Mucosa of rectum (tissue), 2 donors: ENCODE measurements around the gene RPN1.
"Not testable (repeated sequence)": the region's sequence is repeated elsewhere in the genome, so short reads cannot be mapped to it uniquely, and the experiment has no call there.

Source experiments
- H3K27ac ChIP-seq, 2 donors: one replicate each; pipeline ENCODE4 v1.7.0; 2013; ENCODE audit warnings: inconsistent platforms in 2 of 2, low read depth in 2 of 2, low read length in 2 of 2
- H3K27me3 ChIP-seq, 2 donors: one replicate each; pipeline ENCODE4 v1.7.0; 2013; ENCODE audit warnings: low read length in 2 of 2; ENCODE audit not compliant: control insufficient read depth in 2 of 2, insufficient read depth in 2 of 2
- H3K36me3 ChIP-seq, 2 donors: one replicate each; pipeline ENCODE4 v1.7.0; 2013; ENCODE audit warnings: low read length in 2 of 2; ENCODE audit not compliant: control insufficient read depth in 2 of 2, insufficient read depth in 2 of 2
- H3K4me1 ChIP-seq, 2 donors: one replicate each; pipeline ENCODE4 v1.7.0; 2013; ENCODE audit warnings: low read length in 2 of 2, mild to moderate bottlenecking in 1 of 2; ENCODE audit not compliant: control insufficient read depth in 2 of 2, insufficient read depth in 2 of 2
- H3K4me3 ChIP-seq, 2 donors: one replicate each; pipeline ENCODE4 v1.7.0; 2013; ENCODE audit warnings: low read length in 2 of 2
- H3K9ac ChIP-seq, 2 donors: one replicate each; pipeline ENCODE4 v1.7.0; 2013; ENCODE audit warnings: low read length in 2 of 2, low read depth in 1 of 2, mild to moderate bottlenecking in 1 of 2
- H3K9me3 ChIP-seq, 2 donors: one replicate each; pipeline ENCODE4 v1.7.0; 2013; ENCODE audit warnings: low read length in 2 of 2; ENCODE audit not compliant: control insufficient read depth in 2 of 2
- donor health status: healthy.
- donor health status: Normal muscosa, but diverticular disease.

The RPN1 gene

DNA sequence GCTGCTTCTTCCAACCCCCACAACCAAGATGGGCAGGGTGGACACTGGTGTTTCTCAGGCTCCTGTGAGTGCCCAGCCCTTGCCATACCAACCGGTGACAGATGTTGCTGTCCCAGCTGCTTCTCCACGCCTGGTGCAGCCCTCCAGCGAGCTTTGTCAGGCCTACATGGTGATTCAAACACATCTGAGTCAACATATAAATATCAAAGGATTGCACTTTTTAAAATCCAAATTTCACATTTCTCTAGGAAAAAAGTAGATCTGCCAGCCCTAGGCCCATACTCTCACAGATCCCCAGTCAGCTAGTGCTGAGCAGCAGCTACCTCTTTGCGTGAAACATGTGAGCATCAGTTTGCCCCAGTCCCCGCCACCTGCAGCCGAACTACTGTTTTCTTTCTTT is 52.7 kb downstream of the RPN1 start:
- Histone ChIP-seq H3K9me3 (no peaks in the 10 kb centered on the region), H3K9ac (no peak overlapping the region), H3K27me3 (peaks cover 0 to 2% of the 10 kb centered on the region in 2 donors), H3K36me3 (no peaks in the 10 kb centered on the region), H3K27ac (no peak overlapping the region), H3K4me1 (no peaks in the 10 kb centered on the region), H3K4me3 (no peak overlapping the region)

DNA sequence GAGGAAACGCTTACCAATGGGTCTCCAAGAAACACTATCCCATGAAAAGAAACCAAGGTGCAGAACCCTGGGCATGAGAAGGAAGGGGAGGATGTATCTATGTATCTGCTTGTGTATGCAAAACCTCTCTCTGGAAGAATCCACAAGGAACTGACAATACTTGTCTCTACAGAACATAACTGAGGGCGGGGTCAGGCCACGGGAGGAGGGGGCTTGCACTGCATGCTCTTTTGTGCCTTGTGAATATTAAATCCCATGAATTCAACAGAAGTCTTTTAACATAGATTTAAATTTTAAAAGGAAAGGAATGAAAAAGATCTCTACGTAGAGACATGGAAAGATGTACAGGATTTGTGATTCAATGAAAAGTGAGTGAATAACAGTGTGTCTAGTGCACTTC is 57.8 kb downstream of the RPN1 start:
- H3K9ac ChIP-seq, result no peak overlapping the region
- no peak overlapping the region for H3K27ac ChIP-seq
- H3K4me1 ChIP-seq, result no peaks in the 10 kb centered on the region
- no peak overlapping the region for H3K4me3 ChIP-seq
- H3K9me3 ChIP-seq, result no peaks in the 10 kb centered on the region
- H3K27me3 ChIP-seq, result peaks cover 0 to 2% of the 10 kb centered on the region in 2 donors
- H3K36me3 ChIP-seq, result no peaks in the 10 kb centered on the region

DNA sequence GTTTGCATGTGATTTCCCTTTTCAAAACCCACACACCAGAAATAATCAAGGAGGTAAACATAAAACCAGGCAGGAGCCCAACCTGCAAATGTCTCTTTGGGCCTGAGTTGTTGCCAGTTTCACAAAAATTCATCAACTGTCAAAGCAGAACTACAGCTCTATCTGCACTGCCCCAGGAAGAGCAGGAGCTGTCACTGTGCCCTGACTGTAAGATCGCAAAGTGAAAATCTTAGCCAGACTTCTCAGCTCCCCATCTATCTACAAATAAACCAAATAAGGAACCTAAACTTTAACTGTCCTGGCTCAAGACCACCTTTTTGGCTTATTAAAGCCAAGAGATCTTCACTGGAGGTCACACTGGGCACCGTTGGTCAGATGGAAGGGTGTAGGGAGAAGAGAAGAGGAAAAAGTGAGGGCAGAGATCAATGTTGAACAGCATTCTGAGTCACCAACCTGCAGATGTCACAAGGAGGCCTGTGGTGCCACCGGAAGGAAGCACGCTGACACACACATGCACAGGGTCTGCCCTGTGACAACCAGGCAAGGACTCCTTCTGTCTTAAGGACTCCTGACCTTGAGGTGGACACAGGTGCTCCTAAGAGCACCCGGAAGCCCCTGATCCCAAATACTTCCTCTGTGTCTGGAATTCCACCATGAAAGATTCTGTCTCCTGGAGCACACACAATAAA is 58.7 kb downstream of the RPN1 start:
- Histone ChIP-seq H3K4me3 (no peak overlapping the region), H3K9me3 (no peaks in the 10 kb centered on the region), H3K4me1 (no peaks in the 10 kb centered on the region), H3K27me3 (peaks cover 0 to 2% of the 10 kb centered on the region in 2 donors), H3K27ac (no peak overlapping the region), H3K9ac (no peak overlapping the region), H3K36me3 (no peaks in the 10 kb centered on the region)

DNA sequence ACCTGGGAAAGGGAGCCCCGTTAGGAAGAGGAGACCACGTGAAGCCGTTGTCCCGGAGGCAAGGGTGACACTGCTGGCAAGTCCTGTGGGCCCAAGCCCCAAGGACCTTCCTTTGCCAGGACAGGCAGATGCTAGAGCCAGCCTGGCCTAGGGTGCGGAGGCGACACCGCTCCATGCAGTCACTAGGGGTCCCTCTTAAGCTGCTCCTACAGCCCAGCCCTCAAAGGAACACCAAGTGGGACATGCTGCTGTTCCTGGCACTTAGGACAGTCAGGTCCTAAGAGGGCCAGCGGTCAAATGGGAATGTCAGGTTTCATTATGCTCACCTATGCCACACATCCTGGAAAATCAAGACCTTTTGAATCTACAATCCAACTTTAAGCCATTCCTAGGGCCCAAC is 59.7 kb downstream of the RPN1 start:
- H3K4me1 ChIP-seq, result no peaks in the 10 kb centered on the region
- H3K9me3 ChIP-seq, result no peaks in the 10 kb centered on the region
- H3K36me3 ChIP-seq, result no peaks in the 10 kb centered on the region
- H3K4me3 ChIP-seq, result no peak overlapping the region
- H3K27me3 ChIP-seq, result peaks cover 0 to 2% of the 10 kb centered on the region in 2 donors
- H3K27ac ChIP-seq, result no peak overlapping the region
- no peak overlapping the region for H3K9ac ChIP-seq

DNA sequence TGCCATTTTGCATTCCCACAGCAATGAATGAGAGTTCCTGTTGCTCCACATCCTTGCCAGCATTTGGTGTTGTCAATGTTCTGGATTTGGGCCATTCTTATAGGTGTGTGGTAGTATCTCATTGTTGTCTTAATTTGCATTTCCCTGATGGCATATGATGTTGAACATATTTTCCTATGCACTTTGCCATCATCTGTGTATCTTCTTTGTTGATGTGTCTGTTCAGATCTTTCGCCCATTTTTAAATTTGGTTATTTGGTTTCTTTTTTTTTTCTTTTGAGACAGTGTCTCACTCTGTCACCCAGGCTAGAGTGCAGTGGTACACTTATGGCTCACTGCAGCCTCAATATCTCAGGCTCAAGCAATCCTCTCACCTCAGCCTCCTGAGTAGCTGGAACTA is 60.6 kb downstream of the RPN1 start:
- H3K9ac ChIP-seq, result not testable (repeated sequence)

DNA sequence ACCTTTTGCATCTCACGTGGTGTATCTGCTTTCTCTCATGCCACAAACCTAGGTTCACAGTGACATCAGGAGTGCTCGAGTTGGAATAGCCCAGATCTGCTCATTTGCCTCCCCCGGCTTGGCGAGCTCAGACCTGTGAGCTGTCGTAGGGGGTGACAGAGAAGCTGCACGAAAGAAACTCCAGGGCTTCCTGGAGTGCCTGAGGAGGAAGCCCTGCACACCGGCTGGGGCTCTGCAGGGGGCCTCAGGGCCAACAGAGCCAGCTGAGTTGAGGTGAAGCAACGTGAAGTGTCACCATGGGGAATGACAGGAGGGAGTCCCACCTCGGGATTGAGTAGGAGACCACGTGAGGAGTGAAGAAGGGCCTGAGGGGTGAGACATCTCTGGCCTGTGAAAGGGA is 62.5 kb downstream of the RPN1 start:
- H3K27me3 ChIP-seq, result peaks cover 0 to 3% of the 10 kb centered on the region in 2 donors
- no peaks in the 10 kb centered on the region for H3K4me1 ChIP-seq
- H3K36me3 ChIP-seq, result no peaks in the 10 kb centered on the region
- H3K4me3 ChIP-seq, result no peak overlapping the region
- no peak overlapping the region for H3K9ac ChIP-seq
- H3K27ac ChIP-seq, result no peak overlapping the region
- no peaks in the 10 kb centered on the region for H3K9me3 ChIP-seq

More for the DNA sequence above, 60.6 kb downstream of the RPN1 start:
- H3K27me3 ChIP-seq, H3K4me1 ChIP-seq, H3K9me3 ChIP-seq, H3K4me3 ChIP-seq, H3K36me3 ChIP-seq, H3K27ac ChIP-seq: not testable (repeated sequence)

DNA sequence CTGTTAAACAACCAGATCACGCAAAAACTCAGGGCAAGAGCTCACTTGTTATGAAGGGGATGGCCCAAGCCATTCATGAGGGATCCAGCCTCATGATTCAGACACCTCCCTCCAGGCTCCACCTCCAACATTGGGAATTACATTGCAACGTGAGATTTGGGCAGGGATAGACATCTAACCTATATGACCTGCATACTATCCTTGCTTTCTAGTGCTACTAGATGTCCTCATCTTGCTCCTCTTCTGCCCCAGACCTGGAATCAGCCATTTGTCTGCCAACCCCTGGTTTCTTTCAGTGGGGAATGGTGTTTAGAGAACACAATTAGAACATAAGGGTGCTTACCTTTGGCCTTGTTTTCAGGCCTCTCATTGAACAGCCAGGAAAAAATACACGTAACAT is 63.2 kb downstream of the RPN1 start:
- H3K4me3 ChIP-seq, result no peak overlapping the region
- H3K36me3 ChIP-seq, result no peaks in the 10 kb centered on the region
- H3K9me3 ChIP-seq, result no peaks in the 10 kb centered on the region
- H3K27me3 ChIP-seq, result peaks cover 0 to 3% of the 10 kb centered on the region in 2 donors
- H3K9ac ChIP-seq, result no peak overlapping the region
- H3K27ac ChIP-seq, result no peak overlapping the region
- no peaks in the 10 kb centered on the region for H3K4me1 ChIP-seq

DNA sequence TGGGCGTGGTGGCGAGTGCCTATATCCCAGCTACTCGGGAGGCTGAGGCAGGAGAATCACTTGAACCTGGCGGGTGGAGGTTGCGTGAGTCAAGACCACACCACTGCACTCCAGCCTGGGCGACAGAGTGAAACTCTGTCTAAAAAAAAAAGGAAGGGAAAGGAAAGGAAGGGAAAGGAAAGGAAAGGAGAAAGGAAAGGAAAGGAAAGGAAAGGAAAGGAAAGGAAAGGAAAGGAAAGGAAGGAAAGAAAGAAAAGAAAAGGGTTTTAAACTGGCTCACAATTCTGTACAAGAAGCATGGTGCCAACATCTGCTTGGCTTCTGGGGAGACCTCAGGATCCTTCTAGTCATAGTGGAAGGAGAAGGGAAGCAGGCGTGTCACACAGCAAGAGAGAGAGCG is 63.7 kb downstream of the RPN1 start:
- H3K4me1 ChIP-seq, H3K36me3 ChIP-seq, H3K27ac ChIP-seq, H3K9ac ChIP-seq, H3K27me3 ChIP-seq, H3K9me3 ChIP-seq, H3K4me3 ChIP-seq: not testable (repeated sequence)

DNA sequence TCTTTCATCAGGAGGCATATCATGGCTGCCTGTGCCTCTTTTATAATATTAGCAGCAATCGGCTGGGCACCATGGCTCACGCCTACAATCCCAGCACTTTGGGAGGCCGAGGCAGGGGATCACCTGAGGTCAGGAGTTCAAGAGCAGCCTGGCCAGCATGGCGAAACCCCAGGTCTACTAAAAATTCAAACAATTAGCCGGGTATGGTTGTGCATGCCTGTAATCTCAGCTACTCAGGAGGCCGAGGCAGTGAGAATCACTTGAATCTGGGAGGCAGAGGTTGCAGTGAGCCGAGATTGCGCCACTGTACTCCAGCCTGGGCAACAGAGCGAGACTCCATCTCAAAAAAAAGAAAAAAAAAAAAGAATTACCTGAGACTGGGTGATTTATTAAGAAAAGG is 64.2 kb downstream of the RPN1 start:
- not testable (repeated sequence) for H3K36me3 ChIP-seq, H3K4me1 ChIP-seq, H3K27me3 ChIP-seq, H3K27ac ChIP-seq, H3K9me3 ChIP-seq, H3K4me3 ChIP-seq, H3K9ac ChIP-seq

DNA sequence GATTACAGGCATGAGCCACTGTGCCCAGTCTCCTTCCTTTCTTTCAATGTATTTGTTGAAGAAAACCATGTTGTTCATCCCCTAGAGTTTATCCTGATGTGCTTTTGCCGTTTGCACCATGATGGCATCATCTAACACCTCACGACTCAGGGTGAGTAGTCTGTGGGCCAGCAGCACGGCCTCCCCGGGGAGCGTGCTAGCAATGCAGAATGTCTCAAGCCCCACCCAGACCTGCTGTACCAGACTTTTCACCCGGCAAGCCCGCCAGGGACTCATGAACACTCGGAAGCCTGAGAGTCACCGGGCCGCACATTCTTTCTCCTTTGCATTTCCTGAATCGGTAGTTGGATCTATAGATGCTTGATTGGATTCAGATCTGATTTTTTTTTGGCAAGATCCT is 64.6 kb downstream of the RPN1 start:
- no peaks in the 10 kb centered on the region for H3K9me3 ChIP-seq
- H3K27ac ChIP-seq, result no peak overlapping the region
- H3K27me3 ChIP-seq, result peaks cover 0 to 3% of the 10 kb centered on the region in 2 donors
- H3K9ac ChIP-seq, result no peak overlapping the region
- no peak overlapping the region for H3K4me3 ChIP-seq
- no peaks in the 10 kb centered on the region for H3K36me3 ChIP-seq
- H3K4me1 ChIP-seq, result no peaks in the 10 kb centered on the region

DNA sequence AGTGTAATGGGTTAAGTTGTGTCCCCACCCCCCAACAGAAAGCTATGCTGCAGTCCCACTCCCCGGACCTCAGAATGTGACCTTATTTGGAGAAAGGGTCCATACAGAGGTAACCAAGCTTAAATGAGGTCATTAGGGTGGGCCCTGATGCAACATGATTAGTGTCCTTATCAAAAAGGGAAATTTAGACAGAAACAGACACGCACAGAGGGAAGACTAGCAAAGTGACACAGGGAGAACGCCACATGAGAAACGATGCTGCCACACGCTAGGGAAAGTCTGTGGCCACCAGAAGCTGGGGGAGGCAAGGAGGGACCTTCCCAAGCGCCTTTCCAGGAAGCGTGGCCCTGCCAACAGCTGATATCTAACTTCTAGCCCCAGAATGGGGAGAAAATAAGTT is 65.4 kb downstream of the RPN1 start:
- Histone ChIP-seq H3K27ac (no peak overlapping the region), H3K36me3 (no peaks in the 10 kb centered on the region), H3K4me3 (no peak overlapping the region), H3K9me3 (no peaks in the 10 kb centered on the region), H3K27me3 (peaks cover 0 to 3% of the 10 kb centered on the region in 2 donors), H3K9ac (no peak overlapping the region), H3K4me1 (no peaks in the 10 kb centered on the region)
